NT2/D1 (cell line): ENCODE data around the gene PTK6.
"Not testable (repeated sequence)": the region's sequence is repeated elsewhere in the genome, so short reads cannot be mapped to it uniquely, and the experiment has no call there.

Source experiments
- DNase-seq: peaks from one replicate; pipeline ENCODE4 v3.0.0-alpha.2; 2011; ENCODE audit warnings: low read depth, low spot score
- H3K27me3 ChIP-seq: 2 replicates; pipeline ENCODE4 v1.6.0; 2011; ENCODE audit warnings: mild to moderate bottlenecking; ENCODE audit not compliant: insufficient read length, insufficient read depth
- H3K36me3 ChIP-seq: 2 replicates; pipeline ENCODE4 v1.6.1; 2011; ENCODE audit warnings: mild to moderate bottlenecking, low read length, mixed read lengths; ENCODE audit not compliant: insufficient read depth, insufficient read length
- H3K4me1 ChIP-seq: 2 replicates; pipeline ENCODE4 v1.5.1; 2011; ENCODE audit not compliant: insufficient read depth, insufficient read length
- H3K4me3 ChIP-seq: 2 replicates; pipeline ENCODE4 v1.5.1; 2011; ENCODE audit warnings: low read depth; ENCODE audit not compliant: insufficient read length
- H3K9ac ChIP-seq: 2 replicates; pipeline ENCODE4 v1.6.0; 2011; ENCODE audit warnings: low read depth; ENCODE audit not compliant: insufficient read length
- H3K9me3 ChIP-seq: 2 replicates; pipeline ENCODE4 v1.5.1; 2011; ENCODE audit warnings: mild to moderate bottlenecking, low read length; ENCODE audit not compliant: insufficient read depth
- SUZ12 ChIP-seq: IDR thresholded peaks from 2 replicates; pipeline ENCODE4 v1.6.1; 2011; ENCODE audit not compliant: insufficient read length, insufficient read depth; ENCODE audit errors: extremely low read depth
- YY1 ChIP-seq: IDR thresholded peaks from 2 replicates; pipeline ENCODE4 v1.6.1; 2011; ENCODE audit not compliant: insufficient read length, insufficient read depth
- ZNF274 ChIP-seq: IDR thresholded peaks from 2 replicates; pipeline ENCODE4 v1.6.1; 2011; ENCODE audit warnings: mild to moderate bottlenecking, low read depth, low read length

The PTK6 gene

DNA sequence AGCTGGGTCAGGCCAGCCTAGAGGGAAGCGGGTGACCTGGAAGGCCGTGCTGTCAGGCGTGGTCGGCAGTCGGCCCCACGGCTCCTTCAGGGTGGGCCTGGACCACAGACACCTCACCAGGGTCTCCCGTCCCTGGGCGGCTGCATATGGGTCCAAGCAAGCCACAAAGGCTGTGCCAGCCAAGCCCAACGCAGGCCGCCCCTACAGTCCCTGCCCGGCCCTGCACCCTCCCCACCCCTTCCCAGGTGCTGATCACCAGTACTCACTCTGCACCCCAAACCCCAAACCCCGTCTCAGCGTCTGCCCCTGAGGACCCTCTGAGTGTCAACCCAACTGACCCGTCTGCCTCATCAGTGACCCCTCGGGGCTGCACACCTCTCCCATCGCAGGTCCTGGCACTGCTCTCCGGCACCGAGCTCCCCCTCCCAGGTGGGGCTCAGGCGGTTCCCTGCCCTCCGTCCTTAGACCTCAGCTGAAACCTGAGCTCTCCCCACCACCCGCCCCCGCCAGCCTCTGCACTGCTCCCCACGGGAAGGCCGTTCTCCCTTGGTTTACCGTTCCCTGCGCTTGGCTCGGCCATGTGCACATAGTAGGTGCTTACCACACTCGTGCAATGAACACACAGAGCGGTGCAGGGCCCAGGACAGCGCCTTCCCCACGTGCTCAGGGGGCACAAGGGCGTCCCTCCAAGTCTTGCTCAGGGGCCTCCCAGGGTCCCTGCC lies 18.1 kb downstream of the PTK6 start:
- Histone ChIP-seq H3K4me1 (peaks cover 29% of the 10 kb centered on the region), H3K27me3 (peaks cover 3% of the 10 kb centered on the region), H3K36me3 (peaks cover 35% of the 10 kb centered on the region), H3K9me3 (peaks cover 18% of the 10 kb centered on the region; the same call in 1 of the 2 replicates), H3K4me3 (peak overlapping the region; percentile 98), H3K9ac (peak overlapping the region; percentile 100)
- TF ChIP-seq YY1 (no peak), ZNF274 (no peak), SUZ12 (no peak)
- DNase-seq, result no peak

DNA sequence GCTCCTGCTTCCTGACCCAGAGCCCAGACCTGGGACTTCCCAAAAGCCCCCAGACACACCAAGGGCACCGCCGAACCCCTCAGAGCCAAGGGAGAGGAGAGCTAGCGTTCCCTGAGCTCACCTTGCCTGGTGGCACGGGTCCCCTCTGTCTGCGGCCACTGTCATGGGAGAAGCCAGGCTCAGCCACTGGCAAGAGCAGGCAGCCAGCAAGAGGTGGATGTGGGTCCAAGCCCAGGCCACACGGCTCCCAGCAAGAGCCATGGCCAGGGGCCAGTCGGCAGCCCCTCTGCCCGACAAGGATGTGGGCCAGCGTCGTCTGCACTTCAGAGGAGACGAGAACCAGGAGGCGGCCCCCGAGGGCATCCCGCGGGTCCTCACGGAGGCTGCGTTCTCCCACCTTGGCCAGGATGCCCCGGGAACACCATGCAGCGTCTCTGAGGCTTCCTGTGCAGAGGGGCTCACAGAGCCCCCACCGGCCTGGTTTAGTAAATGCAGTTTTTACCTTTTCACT lies 18.8 kb downstream of the PTK6 start:
- peaks cover 12% of the 10 kb centered on the region; the same call in 1 of the 2 replicates for H3K9me3 ChIP-seq
- H3K36me3 ChIP-seq, result peaks cover 29% of the 10 kb centered on the region
- DNase-seq, result no peak
- peak overlapping the region; percentile 100 for H3K9ac ChIP-seq
- H3K4me3 ChIP-seq, result no peak overlapping the region
- TF ChIP-seq YY1 (no peak), ZNF274 (no peak), SUZ12 (no peak)
- peaks cover 29% of the 10 kb centered on the region for H3K4me1 ChIP-seq
- H3K27me3 ChIP-seq, result peaks cover 3% of the 10 kb centered on the region

DNA sequence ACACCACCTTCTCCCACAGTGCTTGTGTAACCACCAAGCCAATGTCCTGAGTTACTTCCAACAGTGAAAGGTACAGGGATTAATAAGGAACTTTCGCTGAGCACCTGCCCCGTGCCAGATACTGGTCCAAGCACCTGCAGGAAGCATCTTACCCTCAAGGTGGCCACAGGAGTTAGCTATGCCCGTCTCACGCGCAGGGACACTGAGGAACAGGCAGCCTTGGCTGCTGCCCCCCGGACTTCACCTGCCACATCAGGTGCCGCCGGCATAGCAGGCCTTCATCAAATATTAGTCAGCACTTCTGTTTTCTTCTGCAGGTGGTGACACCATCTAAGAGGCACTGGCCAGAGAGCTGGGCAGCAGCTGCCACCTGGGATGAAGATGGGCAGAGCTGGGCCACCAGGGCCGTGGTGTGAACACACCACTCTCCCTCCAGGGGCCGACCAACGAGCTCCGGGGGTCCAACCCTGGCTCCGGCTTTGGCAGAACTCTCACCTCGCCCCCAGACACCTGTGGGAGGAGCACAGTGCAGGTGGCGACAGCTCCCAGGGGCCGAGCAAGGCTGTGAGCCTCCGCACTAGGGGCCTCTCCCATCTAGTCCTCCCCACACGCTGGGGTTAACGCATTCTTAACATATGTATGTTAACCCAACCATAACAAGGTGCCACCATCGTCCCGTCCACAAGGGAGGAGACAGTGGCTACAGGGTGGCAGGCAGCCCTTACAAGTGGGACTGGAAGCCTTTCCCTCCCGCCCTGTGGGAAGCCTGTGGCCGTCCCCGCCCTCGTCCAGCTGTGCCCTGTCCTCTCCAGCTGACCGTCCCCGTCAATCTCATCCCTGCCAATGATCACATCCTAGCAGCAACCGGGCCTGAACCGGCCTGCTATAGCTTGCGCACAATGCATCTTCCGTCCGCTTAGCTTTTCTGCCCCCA lies 19.5 kb downstream of the PTK6 start:
- H3K36me3 ChIP-seq, result peaks cover 22% of the 10 kb centered on the region
- DNase-seq, result no peak
- no peak overlapping the region for H3K4me3 ChIP-seq
- H3K9me3 ChIP-seq, result peaks cover 5% of the 10 kb centered on the region; the same call in 1 of the 2 replicates
- H3K9ac ChIP-seq, result peak overlapping the region; percentile 100
- H3K27me3 ChIP-seq, result peaks cover 3% of the 10 kb centered on the region
- H3K4me1 ChIP-seq, result peaks cover 24% of the 10 kb centered on the region
- TF ChIP-seq SUZ12 (no peak), YY1 (no peak), ZNF274 (no peak)

DNA sequence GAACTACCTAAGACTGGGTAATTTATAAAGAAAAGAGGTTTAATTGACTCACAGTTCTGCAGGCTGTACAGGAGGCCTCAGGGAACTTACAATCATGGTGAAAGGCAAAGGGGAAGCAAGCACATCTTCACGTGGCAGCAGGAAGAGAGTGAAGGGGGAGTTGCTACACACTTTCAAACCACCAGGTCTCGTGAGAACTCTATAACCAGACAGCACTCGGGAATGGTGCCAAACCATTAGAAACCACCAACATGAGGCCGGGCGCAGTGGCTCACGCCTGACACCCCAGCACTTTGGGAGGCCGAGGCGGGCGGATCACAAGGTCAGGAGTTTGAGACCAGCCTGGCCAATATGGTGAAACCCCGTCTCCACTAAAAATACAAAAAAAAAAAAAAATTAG lies 22.7 kb downstream of the PTK6 start:
- H3K9me3 ChIP-seq, H3K4me3 ChIP-seq, H3K9ac ChIP-seq, DNase-seq, H3K36me3 ChIP-seq, H3K27me3 ChIP-seq: not testable (repeated sequence)
- peaks cover 12% of the 10 kb centered on the region for H3K4me1 ChIP-seq

GRCh38 chr20:63513207-63513606 lies 24.0 kb downstream of the PTK6 start:
- peaks cover 4% of the 10 kb centered on the region for H3K4me1 ChIP-seq
- DNase-seq, result no peak
- no peaks in the 10 kb centered on the region for H3K27me3 ChIP-seq
- no peaks in the 10 kb centered on the region; the same call in 1 of the 2 replicates for H3K9me3 ChIP-seq
- no peak overlapping the region for H3K4me3 ChIP-seq
- no peak overlapping the region for H3K9ac ChIP-seq
- no peak for TF ChIP-seq SUZ12
- TF ChIP-seq YY1, result no peak
- TF ChIP-seq ZNF274, result no peak
- H3K36me3 ChIP-seq, result peaks cover 7% of the 10 kb centered on the region

GRCh38 chr20:63509088-63509564 lies 28.1 kb downstream of the PTK6 start:
- Histone ChIP-seq H3K4me3 (no peak overlapping the region), H3K9ac (no peak overlapping the region), H3K9me3 (peaks cover 10% of the 10 kb centered on the region; the same call in 1 of the 2 replicates), H3K27me3 (no peaks in the 10 kb centered on the region), H3K4me1 (peaks cover 2% of the 10 kb centered on the region), H3K36me3 (no peaks in the 10 kb centered on the region)
- no peak for DNase-seq
- TF ChIP-seq YY1, result no peak
- no peak for TF ChIP-seq ZNF274
- no peak for TF ChIP-seq SUZ12

DNA sequence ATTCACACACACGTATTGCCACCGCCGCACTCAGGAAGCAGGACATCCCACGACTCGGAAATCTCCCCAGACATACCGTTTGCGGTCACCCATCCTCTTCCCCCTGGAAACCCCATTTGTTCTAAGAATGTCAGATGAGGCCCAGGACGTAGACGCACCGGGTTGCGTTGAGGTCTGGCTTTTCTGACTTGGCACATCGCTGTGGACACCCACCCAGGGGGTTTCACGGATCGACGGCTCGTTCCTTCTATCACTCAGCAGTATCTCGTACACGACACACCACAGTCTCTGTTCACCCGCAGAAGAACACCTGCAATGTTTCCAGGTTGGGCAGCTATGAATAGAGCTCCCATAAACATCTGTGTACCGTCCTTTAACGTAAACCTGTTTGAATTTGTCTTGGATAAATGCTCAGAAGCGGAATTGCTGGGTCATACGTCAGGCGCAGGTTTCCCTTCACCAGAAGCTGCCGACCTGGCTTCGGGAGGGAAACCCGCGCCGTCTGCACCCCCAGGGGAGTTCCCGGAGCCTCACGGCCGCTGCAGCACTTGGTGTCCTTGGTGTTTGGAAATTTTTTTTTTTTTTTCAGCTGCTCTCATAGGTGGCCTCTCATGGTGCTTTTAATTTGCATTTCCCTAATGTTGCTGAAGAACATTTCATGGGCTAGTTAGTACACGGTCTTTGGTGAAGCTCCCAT lies 29.0 kb downstream of the PTK6 start:
- TF ChIP-seq YY1 (no peak), SUZ12 (no peak), ZNF274 (no peak)
- no peaks in the 10 kb centered on the region for H3K27me3 ChIP-seq
- no peak for DNase-seq

More for the DNA sequence above, 29.0 kb downstream of the PTK6 start:
- Histone ChIP-seq H3K4me1 (peaks cover 2% of the 10 kb centered on the region), H3K9ac (no peak overlapping the region), H3K36me3 (no peaks in the 10 kb centered on the region), H3K9me3 (peaks cover 10% of the 10 kb centered on the region; the same call in 1 of the 2 replicates), H3K4me3 (no peak overlapping the region)
